T-helper 9 cell (primary cell): ENCODE data around the gene FASLG.
"Not testable (repeated sequence)": the region's sequence is repeated elsewhere in the genome, so short reads cannot be mapped to it uniquely, and the experiment has no call there.

ENCODE experiments used
- DNase-seq: peaks from one replicate; pipeline ENCODE4 v3.0.0-alpha.2; 2020

The FASLG gene

DNA sequence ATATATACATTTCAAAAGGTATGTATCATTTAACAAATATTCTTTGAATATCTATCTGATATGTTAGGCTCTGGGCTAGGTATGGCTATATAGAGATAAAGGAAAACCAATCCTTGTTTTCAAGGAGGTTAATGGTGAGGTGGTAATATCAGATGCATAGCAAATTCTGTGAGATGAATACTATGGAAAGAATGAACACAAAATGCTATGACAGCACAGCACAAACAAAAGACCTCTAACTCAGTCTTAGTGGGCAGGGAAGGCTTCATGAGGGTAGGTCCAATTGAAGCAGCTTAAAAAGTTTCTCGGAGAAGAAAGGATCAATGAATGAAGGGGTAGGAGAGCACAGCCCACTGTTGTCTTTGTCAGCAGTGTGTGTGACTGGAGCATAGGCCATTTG, 27.2 kb downstream of the FASLG start:
- DNase-seq, result no peak

DNA sequence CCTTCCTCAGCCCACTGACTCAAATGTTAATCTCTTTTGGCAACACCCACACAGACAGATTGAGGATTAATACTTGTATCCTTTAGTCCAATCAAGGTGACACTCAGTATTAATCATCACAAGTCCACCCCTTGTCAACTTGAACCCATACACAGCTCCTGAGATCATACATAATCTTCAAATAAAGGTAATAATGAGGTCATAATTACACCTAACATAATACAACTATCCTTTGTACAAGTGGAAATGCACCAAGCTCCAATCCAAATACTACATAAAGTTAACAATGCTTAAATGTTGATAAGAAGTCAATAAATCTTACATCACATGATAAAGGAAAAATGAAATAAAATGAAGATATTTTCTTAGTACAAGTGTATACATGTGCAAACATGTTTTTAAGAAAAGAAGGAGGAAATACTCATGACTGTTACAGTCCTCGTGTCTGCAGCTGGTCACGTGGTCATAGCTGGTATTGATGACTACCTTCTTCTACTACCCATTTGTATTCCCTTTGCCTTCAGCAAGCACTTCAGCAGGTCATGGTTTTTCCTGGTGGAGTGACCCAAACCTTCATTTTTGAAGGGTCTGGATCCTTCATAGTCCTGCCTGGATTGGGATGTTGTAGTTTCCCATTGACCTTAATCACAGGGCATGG, 29.7 kb downstream of the FASLG start:
- not testable (repeated sequence) for DNase-seq

DNA sequence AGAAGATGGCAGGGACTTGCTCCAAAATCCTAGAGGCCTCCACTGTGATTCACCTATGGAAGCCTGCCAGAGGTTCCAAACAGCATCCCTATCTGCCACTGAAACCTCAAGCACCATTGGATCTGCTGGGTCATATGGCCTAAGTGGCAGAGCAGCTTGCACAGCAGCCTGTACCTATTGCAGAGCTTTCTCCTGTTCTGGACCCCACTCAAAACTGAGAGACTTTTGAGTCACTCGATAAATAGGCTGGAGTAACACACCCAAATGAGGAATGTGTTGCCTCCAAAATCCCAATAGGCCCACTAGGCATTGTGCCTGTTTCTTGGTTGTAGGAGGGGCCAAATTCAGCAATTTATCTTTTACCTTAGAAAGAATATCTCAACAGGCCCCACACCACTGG, 32.0 kb downstream of the FASLG start:
- DNase-seq, result not testable (repeated sequence)

DNA sequence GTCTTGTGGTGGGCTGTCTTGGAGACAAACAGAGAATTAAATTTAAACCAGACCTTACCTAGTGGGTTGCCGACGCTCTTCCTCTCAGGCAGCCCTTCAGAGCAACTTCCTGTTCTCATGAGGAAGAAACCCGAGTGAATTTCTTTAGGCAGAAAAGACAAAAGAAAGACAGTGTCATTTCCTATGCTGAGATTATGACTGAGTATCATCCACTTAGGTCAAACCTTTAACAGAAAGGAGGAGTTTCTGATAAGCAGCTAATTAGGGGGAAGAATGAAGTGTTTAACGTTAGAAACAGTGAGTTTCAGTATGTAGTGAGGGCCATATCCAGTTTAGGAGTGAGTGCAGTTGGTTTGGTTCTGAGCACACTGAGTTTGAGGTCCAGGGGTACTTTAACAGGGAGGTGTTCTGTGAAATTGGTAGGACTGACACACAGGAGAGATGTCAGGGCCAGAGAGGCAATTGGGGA, 38.7 kb downstream of the FASLG start:
- no peak for DNase-seq

DNA sequence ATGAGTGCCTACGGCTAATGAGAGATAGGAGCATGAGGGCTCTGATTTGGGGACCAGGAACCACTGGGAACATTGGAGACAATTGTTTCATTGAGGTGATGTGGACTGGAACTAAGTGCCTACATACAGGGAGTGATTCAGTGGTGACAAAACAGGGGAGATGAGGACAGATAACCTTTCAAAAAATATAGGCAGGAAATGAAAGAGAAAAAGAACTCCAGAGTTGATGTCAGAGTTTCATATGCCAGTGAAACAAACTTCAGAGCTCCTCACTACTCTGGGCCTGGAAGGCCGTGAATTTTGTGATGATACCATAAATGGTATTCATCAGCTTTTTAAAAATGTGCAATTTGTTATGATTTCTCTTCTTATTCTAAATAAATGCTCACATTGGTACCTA, 39.3 kb downstream of the FASLG start:
- DNase-seq, result no peak

DNA sequence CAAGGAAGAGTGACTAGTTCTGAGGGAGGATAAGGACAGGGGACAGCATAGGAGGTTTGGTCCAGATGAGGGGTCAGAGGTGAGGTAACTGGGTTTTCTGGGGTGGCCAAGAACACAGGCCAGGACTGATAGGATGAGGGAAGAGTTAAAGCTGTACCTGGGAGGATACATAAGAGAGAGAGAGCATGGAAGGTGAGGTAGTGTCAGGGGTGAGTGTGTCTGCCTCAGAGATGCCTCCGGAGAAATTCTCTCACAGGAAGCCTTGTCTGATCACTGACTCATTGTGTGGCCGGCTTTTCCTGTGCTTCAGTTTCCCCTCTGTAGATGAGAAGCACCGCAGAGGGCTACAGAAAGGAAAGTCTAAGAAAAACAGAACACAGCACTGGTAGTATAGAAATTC, 40.2 kb downstream of the FASLG start:
- DNase-seq, result peak; percentile 52

GRCh38 chr1:172699695-172700227, 40.9 kb downstream of the FASLG start:
- DNase-seq, result no peak

DNA sequence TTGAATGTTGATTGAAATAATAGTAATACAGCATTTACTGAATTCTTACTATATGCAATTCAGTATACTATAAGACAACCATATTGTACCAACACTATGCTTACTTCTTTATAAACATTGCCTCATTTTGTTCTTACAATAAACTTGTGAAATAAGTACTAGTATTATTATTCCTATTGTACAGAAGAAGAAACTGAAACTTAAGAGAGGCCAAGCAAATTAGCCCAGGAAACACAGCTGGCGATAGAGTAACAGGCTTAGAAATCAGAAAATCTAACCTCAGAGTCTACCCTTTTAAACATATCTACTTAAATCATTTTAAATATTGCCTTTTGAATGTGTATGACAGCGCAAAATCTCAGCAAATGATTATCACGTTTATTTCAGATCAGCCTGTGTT, 41.7 kb downstream of the FASLG start:
- no peak for DNase-seq

- no peak for DNase-seq
These were observed 45.1 kb downstream of the FASLG start for GRCh38 chr1:172704001-172704400.

DNA sequence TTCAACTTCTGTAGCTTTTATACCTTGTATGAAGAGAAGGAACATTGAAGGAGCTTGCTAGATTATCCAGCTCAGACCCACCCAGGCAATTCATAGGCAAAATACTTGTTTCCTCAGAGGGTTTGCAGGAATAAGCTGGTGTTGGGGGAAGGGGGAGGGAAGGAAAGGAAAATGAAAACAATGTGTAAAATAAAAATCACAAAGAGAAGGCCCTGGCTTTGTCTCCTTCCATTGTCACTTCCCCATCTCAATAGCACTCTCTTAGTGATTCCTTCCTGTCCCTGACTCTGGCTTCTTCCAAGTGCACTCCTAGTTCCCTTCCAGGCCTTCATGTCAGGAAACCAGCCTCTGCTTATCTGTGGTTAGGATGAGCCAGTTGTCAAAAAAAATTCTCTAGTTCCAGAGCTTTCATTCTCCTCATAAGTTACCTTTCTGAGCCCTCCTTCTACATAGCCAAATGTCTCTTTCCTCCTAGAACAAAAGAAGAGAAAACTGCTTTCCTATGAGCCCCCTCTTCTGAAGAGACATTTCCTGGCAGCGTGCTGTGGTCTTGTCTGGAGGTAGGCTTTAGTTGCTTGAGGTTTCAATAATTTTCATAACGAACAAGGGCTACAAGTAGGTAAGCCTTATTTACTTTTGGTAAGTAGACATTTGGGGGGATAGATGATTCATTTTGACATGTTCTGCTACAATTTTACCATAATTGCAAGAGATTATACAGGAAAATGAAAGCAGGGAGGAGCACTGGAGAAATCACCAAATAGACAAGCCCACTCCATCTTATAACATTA, 45.7 kb downstream of the FASLG start:
- DNase-seq, result no peak

DNA sequence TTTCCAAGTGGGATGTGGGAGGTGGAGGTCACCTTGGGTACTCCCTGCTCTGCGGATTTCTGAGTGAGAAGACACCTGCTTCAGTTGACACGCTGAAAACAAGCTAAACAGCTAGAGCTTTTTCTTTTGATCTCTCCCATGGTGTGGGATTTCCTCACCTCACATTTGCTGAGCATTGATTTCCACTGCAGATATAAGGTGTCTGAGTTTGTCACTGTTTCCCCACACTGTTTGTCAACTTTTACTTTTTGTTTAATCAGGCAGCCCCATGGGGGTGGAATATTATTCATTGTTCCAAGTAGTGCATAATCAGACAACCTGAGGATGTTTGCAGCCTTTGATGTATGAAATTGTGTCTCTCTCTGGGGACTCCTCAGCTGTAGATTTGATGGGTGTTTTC, 49.5 kb downstream of the FASLG start:
- no peak for DNase-seq

DNA sequence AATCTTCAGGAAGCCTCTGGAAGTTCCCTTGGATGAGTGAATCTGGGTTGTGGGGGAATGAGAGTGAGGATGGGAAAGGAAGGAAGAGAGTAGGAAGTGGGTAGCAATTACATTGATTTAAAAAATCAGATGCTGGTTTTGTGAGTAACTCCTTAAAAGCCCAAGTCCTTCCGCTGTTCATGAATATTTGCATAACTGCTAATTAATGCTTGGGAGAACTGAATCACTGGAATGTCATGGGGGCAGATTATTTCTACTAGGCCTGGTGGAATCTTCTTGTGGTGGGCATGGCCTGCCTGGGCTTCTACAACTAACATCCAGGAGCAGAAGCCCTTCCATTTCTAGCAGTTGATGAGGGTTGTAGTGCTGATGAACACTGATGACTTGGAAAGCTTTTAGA, 52.7 kb downstream of the FASLG start:
- no peak for DNase-seq

GRCh38 chr1:172713466-172713865, 54.6 kb downstream of the FASLG start:
- no peak for DNase-seq
